ENCODE measurements around the gene OXCT2.

- TF ChIP-seq CTCF (IDR thresholded peaks at IDR 0.05; ENCODE audit: insufficient read depth, low read depth, low read length) (peak; percentile 68), EZH2 (IDR thresholded peaks at IDR 0.05; ENCODE audit: insufficient read depth, low read length) (no peak)
These were observed 50.8 kb downstream of the OXCT2 start for GRCh38 chr1:39720094-39720999.

Measured in astrocyte (in vitro differentiated cells and primary cell).